Endothelial cell of umbilical vein (primary cell): ENCODE results near the gene FBXW11. TPM values are rescaled to one million over a fixed set of nuclear protein-coding genes. Genes with fewer than 3 reads are reported as not detected.

ENCODE experiments used
- BruUV-seq: library from RNA; stranded (reverse); fragments of 400-500 nt; replicated peaks from 2 replicates; lab custom pipeline; 2021; lab: Mats Ljungman, UMichigan
- CTCF ChIA-PET: fragments of 300-600, 350-600 bp; sonication (Branson Sonifier 250); formaldehyde crosslinking; loops from one replicate; lab custom pipeline; 2021; ENCODE audit warnings: antibody characterized with exemption, inconsistent platforms; lab: Charles Lee
- POLR2A ChIA-PET: fragments of 300-600, 350-600 bp; sonication (Branson Sonifier 250); formaldehyde crosslinking; loops from one replicate; lab custom pipeline; 2021; ENCODE audit warnings: antibody characterized with exemption, inconsistent platforms; lab: Charles Lee
- DNase-seq: peaks from one replicate; pipeline ENCODE4 v3.0.0-alpha.2; 2011; ENCODE audit warnings: low read depth, low spot score
- FAIRE-seq: peaks from 2 replicates; lab custom pipeline; 2011; peaks lifted over from hg19 to GRCh38; lab: Jason Lieb, UNC
- H2AFZ ChIP-seq: 2 replicates; pipeline ENCODE4 v1.6.0; 2012; ENCODE audit warnings: low read depth, low read length, control low read depth, inconsistent platforms
- H3K27ac ChIP-seq: 2 replicates; pipeline ENCODE4 v1.5.1; 2011; ENCODE audit warnings: low read depth, mild to moderate bottlenecking, control low read depth, low read length, moderate library complexity; ENCODE audit not compliant: insufficient read depth
- H3K27me3 ChIP-seq, 2 experiments: 2 replicates each; pipeline versions ENCODE4 v1.6.0 to v1.6.1; 2011; ENCODE audit warnings: low read length in 2 of 2, mixed read lengths in 1 of 2; ENCODE audit not compliant: control insufficient read depth in 2 of 2, insufficient read depth in 2 of 2
- H3K36me3 ChIP-seq, 2 experiments: 2 replicates in 1 of 2; 3 replicates in 1 of 2; pipeline ENCODE4 v1.5.1; 2011; ENCODE audit warnings: low read length in 2 of 2, mild to moderate bottlenecking in 1 of 2, moderate library complexity in 1 of 2; ENCODE audit not compliant: control insufficient read depth in 2 of 2, insufficient read depth in 2 of 2; ENCODE audit errors: extremely low read depth in 1 of 2
- H3K4me1 ChIP-seq: 3 replicates; pipeline ENCODE4 v1.5.1; 2011; ENCODE audit warnings: mild to moderate bottlenecking, low read length; ENCODE audit not compliant: control insufficient read depth, insufficient read depth; ENCODE audit errors: extremely low read depth
- H3K4me2 ChIP-seq: 2 replicates; pipeline ENCODE4 v1.6.1; 2011; ENCODE audit warnings: low read length, control low read depth, mixed read lengths; ENCODE audit not compliant: insufficient read depth
- H3K4me3 ChIP-seq, 3 experiments: fragments of 200-600 bp in 1 of 3; sonication (generic), shearing (Covaris generic) in 1 of 3; replicated peaks in 1 of 3; 2 replicates each; pipeline ENCODE4 v1.5.1; 2011 to 2016; ENCODE audit warnings: control low read depth in 3 of 3, low read length in 3 of 3, mild to moderate bottlenecking in 2 of 3, inconsistent platforms in 1 of 3, low read depth in 1 of 3, moderate library complexity in 1 of 3; ENCODE audit not compliant: insufficient read depth in 1 of 3
- H3K79me2 ChIP-seq: 2 replicates; pipeline ENCODE4 v1.6.0; 2012; ENCODE audit warnings: low read length, inconsistent platforms; ENCODE audit not compliant: control insufficient read depth, insufficient read depth
- H3K9ac ChIP-seq: replicated peaks from 2 replicates; pipeline ENCODE3; 2011; ENCODE audit warnings: low read length, control low read depth; ENCODE audit not compliant: insufficient read depth; ENCODE audit errors: extremely low read depth
- H3K9me1 ChIP-seq: replicated peaks from 3 replicates; pipeline ENCODE4 v1.6.0; 2011; ENCODE audit warnings: mild to moderate bottlenecking, low read length; ENCODE audit not compliant: control insufficient read depth, insufficient read depth; ENCODE audit errors: extremely low read depth
- H3K9me3 ChIP-seq: replicated peaks from 2 replicates; pipeline ENCODE4 v1.5.1; 2012; ENCODE audit warnings: low read length, inconsistent platforms; ENCODE audit not compliant: control insufficient read depth, insufficient read depth
- H4K20me1 ChIP-seq: replicated peaks from 2 replicates; pipeline ENCODE3; 2011; ENCODE audit warnings: mild to moderate bottlenecking, low read length; ENCODE audit not compliant: control insufficient read depth, insufficient read depth; ENCODE audit errors: extremely low read depth
- EZH2 ChIP-seq: IDR thresholded peaks from 2 replicates; pipeline ENCODE4 v1.6.1; 2012; ENCODE audit warnings: borderline replicate concordance, low read depth, mild to moderate bottlenecking, moderate library complexity, low read length, inconsistent platforms; ENCODE audit not compliant: severe bottlenecking
- FOS ChIP-seq: IDR thresholded peaks from 2 replicates; pipeline ENCODE4 v1.6.1; 2011; ENCODE audit warnings: mild to moderate bottlenecking, low read length, moderate library complexity, borderline replicate concordance; ENCODE audit not compliant: insufficient read depth
- GATA2 ChIP-seq: IDR thresholded peaks from 2 replicates; pipeline ENCODE4 v1.7.0; 2011; ENCODE audit warnings: low read depth, mild to moderate bottlenecking, moderate library complexity, mixed read lengths, low read length; ENCODE audit not compliant: insufficient read length, insufficient read depth
- MYC ChIP-seq: IDR thresholded peaks from one replicate; pipeline ENCODE4 v1.6.1; 2011; ENCODE audit warnings: mild to moderate bottlenecking, low read depth, low read length
- POLR2AphosphoS5 ChIP-seq: IDR thresholded peaks from 2 replicates; pipeline ENCODE4 v1.6.1; 2012; ENCODE audit warnings: low read depth, mild to moderate bottlenecking, control low read depth, low read length, moderate library complexity; ENCODE audit not compliant: insufficient read depth
- dilution Hi-C: fragments of 300-500 bp; cut with MboI; formaldehyde crosslinking; loops from one replicate; pipeline ENCODE4 v1.15.0; 2019; ENCODE audit warnings: low sequenced_read_pairs; ENCODE audit not compliant: extremely low pct_ligation_motif_present
- intact Hi-C: fragments of 100-400 bp; cut with micrococcal nuclease; formaldehyde crosslinking; loops from one replicate; pipeline ENCODE4 v1.10.0; 2022
- polyA plus RNA-seq, 4 experiments: library from polyadenylated mRNA; depleted of rRNA in 3 of 4; stranded (reverse) in 3 of 4; unstranded in 1 of 4; fragments of >200 nt; gene quantifications; 2 replicates each; pipeline versions ENCODE4 v1.2.1 to v1.2.3, GENCODE V29; 2011 to 2012; ENCODE audit warnings: missing spikeins in 1 of 4
- total RNA-seq: library from RNA; stranded (reverse); gene quantifications from 2 replicates; pipeline ENCODE4 v1.2.3, GENCODE V29; 2021
- TF ChIP-seq, protein P1 (sequence below): IDR thresholded peaks from 2 replicates; pipeline ENCODE4 v1.6.1; 2011; ENCODE audit not compliant: insufficient read depth, insufficient read length

Gene FBXW11
- total and polyA plus RNA-seq, 2 donors (not counting 3 experiments of a cell fraction or from before 2014, with no cell fraction given), result 30.7 to 44.7 TPM

DNA sequence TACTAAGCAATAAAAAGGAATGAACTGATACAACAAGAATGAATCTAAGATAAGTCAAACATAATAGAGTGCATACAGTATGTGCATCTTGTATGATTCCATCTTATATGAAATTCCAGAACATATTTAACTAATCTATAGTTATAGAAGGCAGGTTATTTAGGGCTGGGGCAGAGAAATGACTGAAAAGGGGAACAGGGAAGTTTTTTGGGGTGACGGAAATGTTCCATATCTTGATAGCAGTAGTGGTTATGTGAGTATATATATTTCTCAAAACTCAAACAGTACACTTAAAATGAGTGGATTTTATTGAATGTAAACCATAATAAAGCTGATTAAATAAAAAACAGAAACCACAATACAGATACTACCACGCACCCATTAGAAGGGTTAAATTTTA lies 24.6 kb downstream of the FBXW11 start:
- dilution Hi-C loops, result no loop called here

DNA sequence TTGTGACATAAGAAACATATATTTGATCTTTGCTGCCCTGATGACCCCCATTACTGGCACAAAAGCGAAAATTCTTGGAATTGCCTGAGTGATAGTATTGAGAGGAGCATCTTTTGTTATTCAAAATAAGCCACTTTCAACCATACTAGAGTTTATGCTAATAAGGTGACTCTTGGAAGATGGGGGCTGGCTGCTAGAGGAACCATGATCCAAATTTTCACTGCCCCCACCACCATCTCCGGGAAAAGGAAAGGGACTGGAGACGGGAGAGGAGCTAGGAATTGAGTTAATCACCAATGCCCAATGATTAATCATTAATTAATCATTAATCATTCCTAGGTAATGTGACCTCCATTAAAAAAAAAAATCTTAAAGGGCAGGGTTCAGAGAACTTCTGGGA lies 25.6 kb downstream of the FBXW11 start:
- no peak overlapping the region for H3K4me3 ChIP-seq
- H3K9ac ChIP-seq, result no peak overlapping the region
- peaks cover 2% of the 10 kb centered on the region for H3K9me3 ChIP-seq
- H3K4me2 ChIP-seq, result no peak overlapping the region
- FAIRE-seq (no peak), DNase-seq (no peak)
- H3K79me2 ChIP-seq, result peaks cover 78% of the 10 kb centered on the region
- no peak overlapping the region for H3K27ac ChIP-seq
- no peak for TF ChIP-seq POLR2AphosphoS5
- no peak for TF ChIP-seq FOS
- TF ChIP-seq, protein P1, sequence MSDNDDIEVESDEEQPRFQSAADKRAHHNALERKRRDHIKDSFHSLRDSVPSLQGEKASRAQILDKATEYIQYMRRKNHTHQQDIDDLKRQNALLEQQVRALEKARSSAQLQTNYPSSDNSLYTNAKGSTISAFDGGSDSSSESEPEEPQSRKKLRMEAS, result no peak
- TF ChIP-seq GATA2, result no peak
- no peak overlapping the region for H2AFZ ChIP-seq
- POLR2A ChIA-PET, result no interaction called here
- H3K4me1 ChIP-seq, result peaks cover 11% of the 10 kb centered on the region
- peaks cover 4% of the 10 kb centered on the region for H4K20me1 ChIP-seq
- no peaks in the 10 kb centered on the region for H3K27me3 ChIP-seq
- H3K9me1 ChIP-seq, result no peaks in the 10 kb centered on the region
- H3K36me3 ChIP-seq, result no peaks in the 10 kb centered on the region
- intact Hi-C loops, result no loop called here
- CTCF ChIA-PET, result no interaction called here
- BruUV-seq, result no TSS peak
- dilution Hi-C loops, result no loop called here

More for the DNA sequence above, 24.6 kb downstream of the FBXW11 start:
- H2AFZ ChIP-seq, result no peak overlapping the region
- no peaks in the 10 kb centered on the region for H3K36me3 ChIP-seq
- H3K27me3 ChIP-seq, result no peaks in the 10 kb centered on the region
- DNase-seq (no peak), FAIRE-seq (no peak)
- no peak for TF ChIP-seq FOS
- TF ChIP-seq POLR2AphosphoS5, result no peak
- no peak for TF ChIP-seq MYC
- no peak for TF ChIP-seq EZH2
- peaks cover 2% of the 10 kb centered on the region for H3K9me3 ChIP-seq
- no peak overlapping the region for H3K9ac ChIP-seq
- no peaks in the 10 kb centered on the region for H3K9me1 ChIP-seq
- H4K20me1 ChIP-seq, result peaks cover 4% of the 10 kb centered on the region
- intact Hi-C loops, result no loop called here
- BruUV-seq, result no TSS peak
- H3K27ac ChIP-seq, result no peak overlapping the region
- ChIA-PET POLR2A (no interaction called here), CTCF (no interaction called here)
- H3K4me2 ChIP-seq, result no peak overlapping the region
- peaks cover 11% of the 10 kb centered on the region for H3K4me1 ChIP-seq
- no peak overlapping the region for H3K4me3 ChIP-seq
- peaks cover 71% of the 10 kb centered on the region for H3K79me2 ChIP-seq
